Liver (tissue), 9 donors: Measurements from ENCODE around the gene UBN2. TPM values are rescaled to one million over a fixed set of nuclear protein-coding genes. Genes with fewer than 3 reads are reported as not detected.

Experiments used
- DNase-seq: peaks from one replicate; pipeline ENCODE4 v3.0.0-alpha.2; 2017; ENCODE audit warnings: low spot score
- H3K27ac ChIP-seq, 2 donors: one replicate each; pipeline ENCODE4 v1.7.0; 2013; ENCODE audit warnings: inconsistent platforms in 2 of 2, low read length in 2 of 2, control low read depth in 1 of 2, low read depth in 1 of 2, mild to moderate bottlenecking in 1 of 2
- H3K27me3 ChIP-seq, 4 donors: one replicate each; pipeline versions ENCODE4 v1.6.1 to v1.7.0; 2013; ENCODE audit warnings: low read length in 3 of 4, inconsistent platforms in 1 of 4, mild to moderate bottlenecking in 1 of 4, moderate library complexity in 1 of 4; ENCODE audit not compliant: control insufficient read depth in 4 of 4, insufficient read depth in 4 of 4
- H3K36me3 ChIP-seq, 4 donors: one replicate each; pipeline versions ENCODE4 v1.6.1 to v1.7.0; 2013; ENCODE audit warnings: low read length in 3 of 4, mild to moderate bottlenecking in 3 of 4, low read depth in 1 of 4, moderate library complexity in 1 of 4; ENCODE audit not compliant: control insufficient read depth in 4 of 4, insufficient read depth in 3 of 4
- H3K4me1 ChIP-seq, 4 donors: one replicate each; pipeline versions ENCODE4 v1.6.1 to v1.7.0; 2013; ENCODE audit warnings: low read length in 3 of 4, mild to moderate bottlenecking in 3 of 4, moderate library complexity in 1 of 4; ENCODE audit not compliant: control insufficient read depth in 4 of 4, insufficient read depth in 4 of 4
- H3K4me3 ChIP-seq, 3 donors: one replicate each; pipeline versions ENCODE4 v1.6.1 to v1.7.0; 2013; ENCODE audit warnings: low read length in 3 of 3, control low read depth in 1 of 3, low read depth in 1 of 3, mild to moderate bottlenecking in 1 of 3
- H3K9ac ChIP-seq, 2 donors: one replicate each; pipeline ENCODE4 v1.7.0; 2013; ENCODE audit warnings: low read length in 2 of 2, mild to moderate bottlenecking in 2 of 2, moderate library complexity in 2 of 2, control low read depth in 1 of 2, low read depth in 1 of 2
- H3K9me3 ChIP-seq, 4 donors: one replicate each; pipeline versions ENCODE4 v1.6.1 to v1.7.0; 2013; ENCODE audit warnings: low read length in 3 of 4; ENCODE audit not compliant: control insufficient read depth in 4 of 4
- CTCF ChIP-seq: fragments of 150-350 bp; IDR thresholded peaks from 2 replicates; pipeline ENCODE4 v1.5.1; 2017; ENCODE audit warnings: improper control_type of control experiment, low read depth, low read length; ENCODE audit not compliant: missing input control
- EGR1 ChIP-seq, 2 donors: IDR thresholded peaks; 2 replicates each; pipeline ENCODE4 v1.6.1; 2016 to 2018; ENCODE audit warnings: antibody characterized with exemption in 2 of 2, low read depth in 2 of 2
- FOXA2 ChIP-seq: IDR thresholded peaks from 2 replicates; pipeline ENCODE4 v1.6.1; 2016; ENCODE audit warnings: antibody characterized with exemption
- GABPA ChIP-seq, 2 donors: IDR thresholded peaks in 1 of 2; conservative IDR thresholded peaks in 1 of 2; 2 replicates each; pipeline ENCODE4 v1.6.1; 2016; ENCODE audit warnings: antibody characterized with exemption in 2 of 2, mild to moderate bottlenecking in 1 of 2, moderate library complexity in 1 of 2
- HNF4A ChIP-seq, 2 donors: conservative IDR thresholded peaks; 2 replicates each; pipeline ENCODE4 v1.6.1; 2016; ENCODE audit warnings: antibody characterized with exemption in 2 of 2, mild to moderate bottlenecking in 2 of 2
- JUND ChIP-seq, 2 donors: IDR thresholded peaks; 2 replicates each; pipeline ENCODE4 v1.6.1; 2016; ENCODE audit warnings: antibody characterized with exemption in 2 of 2
- NR2F2 ChIP-seq: IDR thresholded peaks from 2 replicates; pipeline ENCODE4 v1.6.1; 2016; ENCODE audit warnings: antibody characterized with exemption
- RAD21 ChIP-seq, 2 donors: IDR thresholded peaks; 2 replicates each; pipeline ENCODE4 v1.6.1; 2016; ENCODE audit warnings: antibody characterized with exemption in 2 of 2, mild to moderate bottlenecking in 2 of 2
- RXRA ChIP-seq, 2 donors: IDR thresholded peaks; 2 replicates each; pipeline ENCODE4 v1.6.1; 2017 to 2018; ENCODE audit warnings: antibody characterized with exemption in 2 of 2, mild to moderate bottlenecking in 1 of 2
- SP1 ChIP-seq: IDR thresholded peaks from 2 replicates; pipeline ENCODE4 v1.6.1; 2018; ENCODE audit warnings: antibody characterized with exemption, mild to moderate bottlenecking
- TAF1 ChIP-seq: conservative IDR thresholded peaks from 2 replicates; pipeline ENCODE4 v1.6.1; 2016; ENCODE audit warnings: antibody characterized with exemption, mild to moderate bottlenecking
- YY1 ChIP-seq: IDR thresholded peaks from 2 replicates; pipeline ENCODE4 v1.6.1; 2016; ENCODE audit warnings: antibody characterized with exemption, mild to moderate bottlenecking
- WGBS: extraction: QIAGEN DNeasy Blood & Tissue Kit; methylation state at CpG from one replicate; pipeline ENCODE4 v1.1.7; 2013; 5-methylcytosine and 5-hydroxymethylcytosine counted together
- polyA plus RNA-seq, 2 donors: library from polyadenylated mRNA; stranded (reverse) in 1 of 2; unstranded in 1 of 2; fragments of 200-250 nt in 1 of 2; fragments of >200 nt in 1 of 2; fragmentation: Nextera tagmentation in 1 of 2; extraction: Ambion mirVana in 1 of 2; gene quantifications; one replicate each; pipeline versions ENCODE4 v1.2.1 to v1.2.3, GENCODE V29; 2013 to 2015
- total RNA-seq, 2 donors: library from RNA; depleted of rRNA; stranded (reverse); fragments of >200 nt; gene quantifications; one replicate each; pipeline ENCODE4 v1.2.3, GENCODE V29; 2014
- TF ChIP-seq, protein P1 (sequence below): IDR thresholded peaks from 2 replicates; pipeline ENCODE4 v1.6.1; 2016; ENCODE audit warnings: antibody characterized with exemption, mild to moderate bottlenecking
- TF ChIP-seq, protein P2 (sequence below): IDR thresholded peaks from 2 replicates; pipeline ENCODE4 v1.6.1; 2016; ENCODE audit warnings: antibody characterized with exemption
- donor health status: healthy.
- donor health status: healthy.
- donor health status: healthy.
- donor health status: healthy.
- donor health status: healthy.

UBN2 gene
- total and polyA plus RNA-seq, 4 donors: 1.1 to 9.1 (median 4.8) TPM

DNA sequence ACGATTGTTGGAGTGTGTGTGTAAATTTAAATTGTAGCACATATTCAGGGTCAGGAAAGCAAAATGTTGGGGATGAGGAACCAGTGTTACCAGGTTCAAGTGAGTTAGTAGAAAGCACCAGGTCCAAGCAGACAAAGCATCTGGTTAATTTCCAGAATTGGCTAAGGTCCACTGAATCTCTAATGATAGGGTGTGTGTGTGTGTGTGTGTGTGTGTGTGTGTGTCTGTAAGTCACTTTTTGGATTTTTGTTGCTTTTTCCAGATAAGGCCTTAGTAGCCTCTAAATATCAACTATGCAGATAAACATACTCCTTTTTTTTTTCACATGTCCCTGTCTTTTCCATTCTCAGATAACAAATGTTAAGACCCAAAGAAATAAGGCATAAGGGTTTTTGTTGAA, 73.5 kb downstream of the UBN2 start:
- no peaks in the 10 kb centered on the region for H3K9me3 ChIP-seq
- DNase-seq: no peak
- WGBS: 85% methylated on average over 1 of the region's 1 CpG
- no peak overlapping the region for H3K27ac ChIP-seq
- TF ChIP-seq CTCF (no peak), JUND (IDR thresholded peaks at IDR 0.05) (no peak), NR2F2 (no peak), RXRA (IDR thresholded peaks at IDR 0.05) (no peak), SP1 (no peak), RAD21 (IDR thresholded peaks at IDR 0.05) (no peak)
- no peaks in the 10 kb centered on the region for H3K27me3 ChIP-seq
- peaks cover 0 to 22% (median 16%) of the 10 kb centered on the region in 4 donors for H3K4me1 ChIP-seq
- H3K9ac ChIP-seq: no peak overlapping the region
- H3K4me3 ChIP-seq: no peak overlapping the region
- H3K36me3 ChIP-seq: no peaks in the 10 kb centered on the region

- Histone ChIP-seq H3K9ac (no peak overlapping the region), H3K27ac (no peak overlapping the region), H3K9me3 (no peaks in the 10 kb centered on the region), H3K27me3 (no peaks in the 10 kb centered on the region), H3K4me3 (no peak overlapping the region), H3K36me3 (no peaks in the 10 kb centered on the region), H3K4me1 (no peaks in the 10 kb centered on the region)
- WGBS: 91% methylated on average over 5 of the region's 5 CpGs
- TF ChIP-seq FOXA2 (no peak), HNF4A (conservative IDR thresholded peaks at IDR 0.05) (no peak), EGR1 (IDR thresholded peaks at IDR 0.05; ENCODE audit: low read depth in 2 of 2) (no peak), GABPA (IDR thresholded peaks at IDR 0.05 in 1 of 2, conservative IDR thresholded peaks at IDR 0.05 in 1 of 2) (no peak), SP1 (no peak), RXRA (IDR thresholded peaks at IDR 0.05) (no peak), TAF1 (no peak), YY1 (no peak), JUND (IDR thresholded peaks at IDR 0.05) (no peak), RAD21 (IDR thresholded peaks at IDR 0.05) (no peak)
- TF ChIP-seq, protein P1, sequence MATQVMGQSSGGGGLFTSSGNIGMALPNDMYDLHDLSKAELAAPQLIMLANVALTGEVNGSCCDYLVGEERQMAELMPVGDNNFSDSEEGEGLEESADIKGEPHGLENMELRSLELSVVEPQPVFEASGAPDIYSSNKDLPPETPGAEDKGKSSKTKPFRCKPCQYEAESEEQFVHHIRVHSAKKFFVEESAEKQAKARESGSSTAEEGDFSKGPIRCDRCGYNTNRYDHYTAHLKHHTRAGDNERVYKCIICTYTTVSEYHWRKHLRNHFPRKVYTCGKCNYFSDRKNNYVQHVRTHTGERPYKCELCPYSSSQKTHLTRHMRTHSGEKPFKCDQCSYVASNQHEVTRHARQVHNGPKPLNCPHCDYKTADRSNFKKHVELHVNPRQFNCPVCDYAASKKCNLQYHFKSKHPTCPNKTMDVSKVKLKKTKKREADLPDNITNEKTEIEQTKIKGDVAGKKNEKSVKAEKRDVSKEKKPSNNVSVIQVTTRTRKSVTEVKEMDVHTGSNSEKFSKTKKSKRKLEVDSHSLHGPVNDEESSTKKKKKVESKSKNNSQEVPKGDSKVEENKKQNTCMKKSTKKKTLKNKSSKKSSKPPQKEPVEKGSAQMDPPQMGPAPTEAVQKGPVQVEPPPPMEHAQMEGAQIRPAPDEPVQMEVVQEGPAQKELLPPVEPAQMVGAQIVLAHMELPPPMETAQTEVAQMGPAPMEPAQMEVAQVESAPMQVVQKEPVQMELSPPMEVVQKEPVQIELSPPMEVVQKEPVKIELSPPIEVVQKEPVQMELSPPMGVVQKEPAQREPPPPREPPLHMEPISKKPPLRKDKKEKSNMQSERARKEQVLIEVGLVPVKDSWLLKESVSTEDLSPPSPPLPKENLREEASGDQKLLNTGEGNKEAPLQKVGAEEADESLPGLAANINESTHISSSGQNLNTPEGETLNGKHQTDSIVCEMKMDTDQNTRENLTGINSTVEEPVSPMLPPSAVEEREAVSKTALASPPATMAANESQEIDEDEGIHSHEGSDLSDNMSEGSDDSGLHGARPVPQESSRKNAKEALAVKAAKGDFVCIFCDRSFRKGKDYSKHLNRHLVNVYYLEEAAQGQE: no peak
- TF ChIP-seq, protein P2, sequence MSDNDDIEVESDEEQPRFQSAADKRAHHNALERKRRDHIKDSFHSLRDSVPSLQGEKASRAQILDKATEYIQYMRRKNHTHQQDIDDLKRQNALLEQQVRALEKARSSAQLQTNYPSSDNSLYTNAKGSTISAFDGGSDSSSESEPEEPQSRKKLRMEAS: no peak
- no peak for DNase-seq
Measured at GRCh38 chr7:139317939-139318505, 87.0 kb downstream of the UBN2 start.
